Right hindlimb (tissue), 1 donor: Measurements from ENCODE around the gene MRPL37.
"Not testable (repeated sequence)": the region's sequence is repeated elsewhere in the genome, so short reads cannot be mapped to it uniquely, and the experiment has no call there.

ENCODE experiments used
- DNase-seq: peaks from one replicate; pipeline ENCODE4 v3.0.0-alpha.2; 2018

Gene MRPL37

GRCh38 chr1:54220004-54220811 is 20.2 kb downstream of the MRPL37 start:
- peak; percentile 49 for DNase-seq

GRCh38 chr1:54221113-54221834 is 21.3 kb downstream of the MRPL37 start:
- DNase-seq: no peak

GRCh38 chr1:54221867-54222484 is 22.0 kb downstream of the MRPL37 start:
- DNase-seq: no peak

GRCh38 chr1:54222711-54223110 is 22.7 kb downstream of the MRPL37 start:
- DNase-seq: no peak

GRCh38 chr1:54223441-54224202 is 23.7 kb downstream of the MRPL37 start:
- peak; percentile 54 for DNase-seq

GRCh38 chr1:54224233-54224632 is 24.3 kb downstream of the MRPL37 start:
- no peak for DNase-seq

- DNase-seq: no peak
These were observed 25.4 kb downstream of the MRPL37 start for GRCh38 chr1:54225378-54225777.

- DNase-seq: no peak
These were observed 26.1 kb downstream of the MRPL37 start for GRCh38 chr1:54225986-54226559.

- DNase-seq: no peak
These were observed 27.2 kb downstream of the MRPL37 start for GRCh38 chr1:54227091-54227602.

GRCh38 chr1:54227891-54228310 is 27.9 kb downstream of the MRPL37 start:
- no peak for DNase-seq

GRCh38 chr1:54228638-54229079 is 28.7 kb downstream of the MRPL37 start:
- DNase-seq: no peak

GRCh38 chr1:54229281-54229891 is 29.4 kb downstream of the MRPL37 start:
- no peak for DNase-seq

- DNase-seq: no peak
These were observed 30.8 kb downstream of the MRPL37 start for GRCh38 chr1:54230507-54231339.

GRCh38 chr1:54233196-54233595 is 33.2 kb downstream of the MRPL37 start:
- DNase-seq: not testable (repeated sequence)

- no peak for DNase-seq
These were observed 34.3 kb downstream of the MRPL37 start for GRCh38 chr1:54234284-54234683.

GRCh38 chr1:54237586-54237985 is 37.6 kb downstream of the MRPL37 start:
- DNase-seq: no peak

GRCh38 chr1:54238353-54239034 is 38.5 kb downstream of the MRPL37 start:
- no peak for DNase-seq

- DNase-seq: no peak
These were observed 39.0 kb downstream of the MRPL37 start for GRCh38 chr1:54239035-54239383.

- DNase-seq: no peak
These were observed 39.7 kb downstream of the MRPL37 start for GRCh38 chr1:54239631-54240031.

- DNase-seq: no peak
These were observed 40.9 kb downstream of the MRPL37 start for GRCh38 chr1:54240741-54241335.
